ENCODE measurements around the gene MOAP1. TPM values are rescaled to one million over a fixed set of nuclear protein-coding genes. Genes with fewer than 3 reads are reported as not detected.
A peak's percentile ranks its signal among the peaks of the same experiment; 100 is the strongest.

Gene MOAP1
- total and polyA plus RNA-seq, 2 of the 8 experiments (the other 6 are each of a cell fraction or from before 2014, with no cell fraction given): 18.3 to 20.1 TPM

DNA sequence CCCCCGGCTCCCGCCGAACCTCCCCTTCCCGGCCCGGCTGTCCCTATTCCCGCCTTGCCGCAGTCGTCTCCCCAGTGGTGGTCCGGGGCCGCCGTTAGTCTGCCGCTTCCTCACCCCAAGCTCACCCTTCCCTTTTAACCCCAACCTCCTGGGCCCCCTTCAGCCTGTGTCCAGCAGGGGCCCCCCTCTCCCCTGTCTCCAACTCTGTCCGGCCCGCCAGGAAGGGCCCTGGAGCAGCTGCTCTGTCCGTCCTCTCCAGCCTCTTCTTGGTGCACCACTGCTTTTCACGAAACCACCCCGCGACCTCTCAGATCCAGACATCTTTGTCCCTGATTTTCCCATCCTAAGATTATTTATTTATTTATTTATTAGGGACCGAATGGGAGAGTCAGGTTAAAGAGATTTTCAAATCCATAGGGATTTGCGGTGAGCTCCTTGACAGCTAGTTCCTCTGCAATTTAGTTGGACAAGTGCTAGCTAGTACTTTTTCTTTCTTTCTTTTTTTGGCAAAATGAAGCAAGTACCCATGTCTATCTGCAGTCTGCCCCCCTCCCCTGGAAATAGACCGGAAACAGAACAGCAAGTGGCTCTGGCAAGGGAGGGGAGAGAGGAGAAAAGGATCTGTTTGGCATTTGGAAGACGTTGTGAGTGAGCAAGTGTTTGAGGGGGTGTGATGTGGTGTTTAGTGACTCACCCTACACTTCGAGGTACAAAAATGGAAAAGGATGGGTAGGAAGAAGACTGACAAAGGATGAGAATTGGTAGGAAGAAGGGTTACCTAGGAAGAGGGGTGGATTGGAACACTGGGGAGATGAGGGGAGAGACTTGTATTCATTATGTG is 23.0 kb upstream of the MOAP1 start (continued):
- peak in 1 of 2 experiments; percentile 1; a peak in 1 of 4 replicates for TF ChIP-seq SIN3A (conservative IDR thresholded peaks at IDR 0.05 in 1 of 2, IDR thresholded peaks at IDR 0.05 in 1 of 2; ENCODE audit: low read depth in 1 of 2, low read length in 2 of 2)
- TF ChIP-seq TBP (IDR thresholded peaks at IDR 0.05; ENCODE audit: low read depth, low read length): 0 out of 2 replicates have a peak, but pooled peaks have one; percentile 12
- TF ChIP-seq KDM5A (IDR thresholded peaks at IDR 0.05; ENCODE audit: low read length): peak; percentile 67
- peak; percentile 13 for TF ChIP-seq ASH2L (IDR thresholded peaks at IDR 0.05; ENCODE audit: low read length)
- no peak for TF ChIP-seq SIRT6 (IDR thresholded peaks at IDR 0.05; ENCODE audit: low read length)
